ENCODE data around the gene KIF26B. TPM values are rescaled to one million over a fixed set of nuclear protein-coding genes. Genes with fewer than 3 reads are reported as not detected.
A peak's percentile ranks its signal among the peaks of the same experiment; 100 is the strongest.

The KIF26B gene
- polyA plus RNA-seq, 1 of the 3 experiments (the other 2 are of a cell fraction): 2.6 TPM

DNA sequence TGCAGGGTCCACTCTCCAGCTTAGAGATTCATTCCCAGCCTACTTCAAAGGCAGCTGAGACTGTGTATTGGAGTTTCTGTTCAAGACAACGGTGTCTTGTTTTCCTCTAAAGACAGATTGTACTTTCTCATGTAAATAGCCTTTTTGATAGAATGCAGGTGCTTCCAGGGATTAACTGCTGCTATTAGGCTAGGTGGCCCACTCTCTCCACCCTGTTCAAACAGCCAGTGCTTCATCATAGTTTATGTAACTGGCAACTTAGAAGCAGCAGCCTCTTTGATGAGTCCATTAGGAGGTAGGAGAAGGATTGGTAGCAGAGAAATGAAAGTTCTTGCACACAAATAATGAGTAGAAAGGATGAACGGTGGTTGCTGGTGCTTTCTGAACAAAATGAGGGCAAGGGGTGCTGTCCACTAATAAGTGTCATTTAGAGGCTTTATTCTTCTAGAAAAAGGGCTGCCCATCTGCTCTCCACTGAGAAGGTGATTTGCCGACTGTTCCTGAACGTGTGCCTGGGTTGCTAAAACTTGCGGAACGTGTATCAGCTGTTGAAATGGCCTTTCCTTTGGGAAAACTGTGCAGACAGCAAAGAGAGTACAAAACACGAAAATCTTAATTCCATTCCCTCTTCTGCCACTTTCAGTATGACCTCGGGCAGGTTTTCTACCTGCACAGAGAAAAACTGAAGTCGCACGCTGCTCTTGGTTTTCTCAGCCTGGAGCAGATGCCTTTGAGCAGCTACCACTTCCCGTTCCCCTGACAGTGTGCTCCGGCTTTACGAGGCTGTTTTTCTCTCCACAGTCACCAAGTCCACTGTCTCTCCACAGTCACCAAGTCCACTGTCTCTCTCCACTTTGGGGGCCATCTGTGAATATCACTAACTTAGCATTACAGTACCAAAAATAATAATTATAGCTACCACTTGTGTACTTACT, 228.9 kb downstream of the KIF26B start:
- WGBS (ENCODE audit: low lambda C conversion rate): 90% methylated on average over 13 of the region's 13 CpGs
- DNase-seq: no peak
- Histone ChIP-seq H3K9ac (no peak overlapping the region), H3K9me3 (no peaks in the 10 kb centered on the region), H3K27me3 (ENCODE audit: insufficient read depth) (no peaks in the 10 kb centered on the region), H3K27ac (ENCODE audit: low read depth in 2 of 2, low read length in 1 of 2) (peak overlapping the region in 1 of 2 experiments; percentile 6; a peak in 1 of 4 replicates), H3K36me3 (replicated peaks in 1 of 2; ENCODE audit: control insufficient read depth in 1 of 2, insufficient read depth in 2 of 2, low read length in 1 of 2) (peaks cover 5 to 26% of the 10 kb centered on the region in 2 experiments), H3K9me2 (no peaks in the 10 kb centered on the region), H4K20me1 (ENCODE audit: insufficient read depth) (no peaks in the 10 kb centered on the region), H3K4me3 (ENCODE audit: low read depth in 2 of 2, low read length in 1 of 2) (no peak overlapping the region), H3K4me1 (ENCODE audit: control insufficient read depth in 1 of 2, insufficient read depth in 2 of 2, low read depth in 1 of 2, low read length in 1 of 2) (peaks cover 0 to 33% of the 10 kb centered on the region in 2 experiments; a peak in 2 of 4 replicates), H3K4me2 (no peak overlapping the region), H3K79me2 (ENCODE audit: insufficient read depth) (no peaks in the 10 kb centered on the region), H3F3A (replicated peaks; ENCODE audit: insufficient read depth) (no peaks in the 10 kb centered on the region), H2AFZ (ENCODE audit: low read depth) (no peak overlapping the region)
- POLR2A ChIA-PET: no interaction called here
- CTCF ChIA-PET: no interaction called here
- TF ChIP-seq, protein P1, sequence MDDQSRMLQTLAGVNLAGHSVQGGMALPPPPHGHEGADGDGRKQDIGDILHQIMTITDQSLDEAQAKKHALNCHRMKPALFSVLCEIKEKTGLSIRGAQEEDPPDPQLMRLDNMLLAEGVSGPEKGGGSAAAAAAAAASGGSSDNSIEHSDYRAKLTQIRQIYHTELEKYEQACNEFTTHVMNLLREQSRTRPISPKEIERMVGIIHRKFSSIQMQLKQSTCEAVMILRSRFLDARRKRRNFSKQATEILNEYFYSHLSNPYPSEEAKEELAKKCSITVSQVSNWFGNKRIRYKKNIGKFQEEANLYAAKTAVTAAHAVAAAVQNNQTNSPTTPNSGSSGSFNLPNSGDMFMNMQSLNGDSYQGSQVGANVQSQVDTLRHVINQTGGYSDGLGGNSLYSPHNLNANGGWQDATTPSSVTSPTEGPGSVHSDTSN (IDR thresholded peaks at IDR 0.05): no peak
- TF ChIP-seq TEAD4 (IDR thresholded peaks at IDR 0.05; ENCODE audit: borderline replicate concordance, insufficient read depth): no peak
- TF ChIP-seq, protein P2, sequence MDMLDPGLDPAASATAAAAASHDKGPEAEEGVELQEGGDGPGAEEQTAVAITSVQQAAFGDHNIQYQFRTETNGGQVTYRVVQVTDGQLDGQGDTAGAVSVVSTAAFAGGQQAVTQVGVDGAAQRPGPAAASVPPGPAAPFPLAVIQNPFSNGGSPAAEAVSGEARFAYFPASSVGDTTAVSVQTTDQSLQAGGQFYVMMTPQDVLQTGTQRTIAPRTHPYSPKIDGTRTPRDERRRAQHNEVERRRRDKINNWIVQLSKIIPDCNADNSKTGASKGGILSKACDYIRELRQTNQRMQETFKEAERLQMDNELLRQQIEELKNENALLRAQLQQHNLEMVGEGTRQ (IDR thresholded peaks at IDR 0.05; ENCODE audit: borderline replicate concordance, low read depth, low read length): no peak
- no peak for TF ChIP-seq RCOR1 (IDR thresholded peaks at IDR 0.05; ENCODE audit: low read length)
- no peak for TF ChIP-seq GATA2 (CRISPR knock-in tag; IDR thresholded peaks at IDR 0.05)
- TF ChIP-seq SIN3A (IDR thresholded peaks at IDR 0.05; ENCODE audit: borderline replicate concordance, low read depth, low read length): no peak
- TF ChIP-seq TAF1 (IDR thresholded peaks at IDR 0.05; ENCODE audit: borderline replicate concordance, low read depth, low read length): no peak
- TF ChIP-seq YY1 (IDR thresholded peaks at IDR 0.05; ENCODE audit: low read depth): no peak
- no peak for TF ChIP-seq ELF1 (IDR thresholded peaks at IDR 0.05)
- TF ChIP-seq, protein P3, sequence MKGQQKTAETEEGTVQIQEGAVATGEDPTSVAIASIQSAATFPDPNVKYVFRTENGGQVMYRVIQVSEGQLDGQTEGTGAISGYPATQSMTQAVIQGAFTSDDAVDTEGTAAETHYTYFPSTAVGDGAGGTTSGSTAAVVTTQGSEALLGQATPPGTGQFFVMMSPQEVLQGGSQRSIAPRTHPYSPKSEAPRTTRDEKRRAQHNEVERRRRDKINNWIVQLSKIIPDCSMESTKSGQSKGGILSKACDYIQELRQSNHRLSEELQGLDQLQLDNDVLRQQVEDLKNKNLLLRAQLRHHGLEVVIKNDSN (IDR thresholded peaks at IDR 0.05; ENCODE audit: borderline replicate concordance, low read depth): no peak
- TF ChIP-seq, protein P4, sequence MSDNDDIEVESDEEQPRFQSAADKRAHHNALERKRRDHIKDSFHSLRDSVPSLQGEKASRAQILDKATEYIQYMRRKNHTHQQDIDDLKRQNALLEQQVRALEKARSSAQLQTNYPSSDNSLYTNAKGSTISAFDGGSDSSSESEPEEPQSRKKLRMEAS (IDR thresholded peaks at IDR 0.05; ENCODE audit: low read depth): no peak
- TF ChIP-seq, protein P5, sequence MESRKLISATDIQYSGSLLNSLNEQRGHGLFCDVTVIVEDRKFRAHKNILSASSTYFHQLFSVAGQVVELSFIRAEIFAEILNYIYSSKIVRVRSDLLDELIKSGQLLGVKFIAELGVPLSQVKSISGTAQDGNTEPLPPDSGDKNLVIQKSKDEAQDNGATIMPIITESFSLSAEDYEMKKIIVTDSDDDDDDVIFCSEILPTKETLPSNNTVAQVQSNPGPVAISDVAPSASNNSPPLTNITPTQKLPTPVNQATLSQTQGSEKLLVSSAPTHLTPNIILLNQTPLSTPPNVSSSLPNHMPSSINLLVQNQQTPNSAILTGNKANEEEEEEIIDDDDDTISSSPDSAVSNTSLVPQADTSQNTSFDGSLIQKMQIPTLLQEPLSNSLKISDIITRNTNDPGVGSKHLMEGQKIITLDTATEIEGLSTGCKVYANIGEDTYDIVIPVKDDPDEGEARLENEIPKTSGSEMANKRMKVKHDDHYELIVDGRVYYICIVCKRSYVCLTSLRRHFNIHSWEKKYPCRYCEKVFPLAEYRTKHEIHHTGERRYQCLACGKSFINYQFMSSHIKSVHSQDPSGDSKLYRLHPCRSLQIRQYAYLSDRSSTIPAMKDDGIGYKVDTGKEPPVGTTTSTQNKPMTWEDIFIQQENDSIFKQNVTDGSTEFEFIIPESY (IDR thresholded peaks at IDR 0.05; ENCODE audit: borderline replicate concordance, low read depth): no peak
- TF ChIP-seq JUND (IDR thresholded peaks at IDR 0.05): no peak

Data from SK-N-SH (cell line).